OCI-LY7 (cell line): ENCODE measurements around the gene POLR2E. TPM values are rescaled to one million over a fixed set of nuclear protein-coding genes. Genes with fewer than 3 reads are reported as not detected.
"Not testable (repeated sequence)": the region's sequence is repeated elsewhere in the genome, so short reads cannot be mapped to it uniquely, and the experiment has no call there.

Source experiments
- BruUV-seq: library from RNA; stranded (reverse); fragments of 400-500 nt; replicated peaks from 2 replicates; lab custom pipeline; 2021; lab: Mats Ljungman, UMichigan
- CTCF ChIA-PET: fragments of 300-600 bp; sonication (Branson Sonifier 250); formaldehyde crosslinking; loops from one replicate; lab custom pipeline; 2022; ENCODE audit warnings: antibody characterized with exemption; ENCODE audit not compliant: unreplicated experiment; lab: Charles Lee
- POLR2A ChIA-PET: fragments of 300-600 bp; sonication (Branson Sonifier 250); formaldehyde crosslinking; loops from one replicate; lab custom pipeline; 2022; ENCODE audit warnings: antibody characterized with exemption; lab: Charles Lee
- DNase-seq: peaks from one replicate; pipeline ENCODE4 v3.0.0-alpha.2; 2015; ENCODE audit warnings: low spot score
- H2AFZ ChIP-seq: fragments of 200-600 bp; sonication (generic), shearing (Covaris generic); 2 replicates; pipeline ENCODE4 v1.6.1; 2014; ENCODE audit warnings: mild to moderate bottlenecking, antibody characterized with exemption, low read length, moderate library complexity
- H3K27ac ChIP-seq: fragments of 200-600 bp; sonication (generic); 2 replicates; pipeline ENCODE4 v1.5.1; 2014; ENCODE audit warnings: mixed run types, low read depth, mild to moderate bottlenecking, moderate library complexity, low read length, inconsistent platforms; ENCODE audit not compliant: poor library complexity, severe bottlenecking
- H3K36me3 ChIP-seq: fragments of 200-600 bp; sonication (generic); 2 replicates; pipeline ENCODE4 v1.6.1; 2014; ENCODE audit warnings: mild to moderate bottlenecking, antibody characterized with exemption, low read length, moderate library complexity, mixed read lengths; ENCODE audit not compliant: insufficient read depth
- H3K4me1 ChIP-seq: fragments of 200-600 bp; sonication (generic); 2 replicates; pipeline ENCODE4 v1.5.1; 2014; ENCODE audit warnings: mild to moderate bottlenecking, low read length; ENCODE audit not compliant: insufficient read depth, poor library complexity, severe bottlenecking
- H3K4me2 ChIP-seq: fragments of 200-600 bp; sonication (generic); 2 replicates; pipeline ENCODE4 v1.6.1; 2014; ENCODE audit warnings: mild to moderate bottlenecking, low read length
- H3K4me3 ChIP-seq: fragments of 200-600 bp; sonication (generic); 2 replicates; pipeline ENCODE4 v1.5.1; 2014; ENCODE audit warnings: mild to moderate bottlenecking, low read depth, low read length; ENCODE audit not compliant: poor library complexity, severe bottlenecking
- H3K79me2 ChIP-seq: fragments of 200-600 bp; sonication (generic); 2 replicates; pipeline ENCODE4 v1.6.1; 2016; ENCODE audit warnings: low read depth, mild to moderate bottlenecking, low read length, moderate library complexity, mixed read lengths; ENCODE audit not compliant: insufficient read depth
- H3K9me2 ChIP-seq: fragments of 200-600 bp; sonication (generic); 2 replicates; pipeline ENCODE4 v1.6.1; 2016; ENCODE audit warnings: mild to moderate bottlenecking, low read length, mixed read lengths; ENCODE audit not compliant: insufficient read depth
- H3K9me3 ChIP-seq: fragments of 200-600 bp; sonication (generic); 2 replicates; pipeline ENCODE4 v1.6.1; 2014; ENCODE audit warnings: mild to moderate bottlenecking, mixed run types, low read length, mixed read lengths
- H4K20me1 ChIP-seq: fragments of 200-600 bp; sonication (generic); 2 replicates; pipeline ENCODE4 v1.6.1; 2014; ENCODE audit warnings: mild to moderate bottlenecking, antibody characterized with exemption, low read length, moderate library complexity, mixed read lengths; ENCODE audit not compliant: insufficient read depth
- CTCF ChIP-seq: fragments of 200-600 bp; sonication (generic); conservative IDR thresholded peaks from 2 replicates; pipeline ENCODE4 v1.5.1; 2014; ENCODE audit warnings: mild to moderate bottlenecking, antibody characterized with exemption, low read length, moderate library complexity, mixed read lengths
- EZH2phosphoT487 ChIP-seq: fragments of 200-600 bp; sonication (generic); IDR thresholded peaks from 2 replicates; pipeline ENCODE4 v1.6.1; 2018; ENCODE audit warnings: low read depth, borderline replicate concordance, mild to moderate bottlenecking, mixed run types, antibody characterized with exemption, low read length, moderate library complexity, mixed read lengths
- intact Hi-C: fragments of 100-400 bp; cut with micrococcal nuclease; formaldehyde crosslinking; loops from one replicate; pipeline ENCODE4 v1.10.0; 2022; ENCODE audit not compliant: unreplicated experiment
- total RNA-seq, 2 experiments: library from RNA; depleted of rRNA in 1 of 2; stranded (reverse); fragments of >200 nt in 1 of 2; shearing (Covaris generic) in 1 of 2; gene quantifications; 2 replicates each; pipeline ENCODE4 v1.2.3, GENCODE V29; 2014 to 2022

The POLR2E gene
- total RNA-seq, 2 experiments from 2014 or later, result 153 to 193 TPM

GRCh38 chr19:1129535-1129934 is 34.4 kb upstream of the POLR2E start:
- H3K4me2 ChIP-seq, result no peak overlapping the region
- intact Hi-C loops, result no loop called here
- no peaks in the 10 kb centered on the region for H3K9me3 ChIP-seq
- TF ChIP-seq EZH2phosphoT487 (no peak), CTCF (no peak)
- no TSS peak for BruUV-seq
- no peak for DNase-seq
- POLR2A ChIA-PET, result no interaction called here
- H3K9me2 ChIP-seq, result no peaks in the 10 kb centered on the region
- peaks cover 21% of the 10 kb centered on the region; the same call in 1 of the 2 replicates for H3K36me3 ChIP-seq
- no peaks in the 10 kb centered on the region for H3K79me2 ChIP-seq
- peaks cover 34% of the 10 kb centered on the region for H3K4me1 ChIP-seq
- no peak overlapping the region for H2AFZ ChIP-seq
- CTCF ChIA-PET, result no interaction called here
- no peaks in the 10 kb centered on the region; the same call in 1 of the 2 replicates for H4K20me1 ChIP-seq
- no peak overlapping the region for H3K4me3 ChIP-seq
- no peak overlapping the region for H3K27ac ChIP-seq

GRCh38 chr19:1129084-1129483 is 33.9 kb upstream of the POLR2E start:
- POLR2A ChIA-PET, result interaction anchor here (0.6 to 0.7 kb wide), 2 partner anchors 74 to 219 kb away, joined by 4 read pairs; no protein-coding TSS in a partner anchor
- H3K27ac ChIP-seq, H2AFZ ChIP-seq, CTCF ChIA-PET, intact Hi-C loops, BruUV-seq, H3K9me2 ChIP-seq, DNase-seq, H4K20me1 ChIP-seq, H3K4me2 ChIP-seq, H3K79me2 ChIP-seq, H3K9me3 ChIP-seq, H3K4me3 ChIP-seq: not testable (repeated sequence)
- peaks cover 34% of the 10 kb centered on the region for H3K4me1 ChIP-seq
- TF ChIP-seq CTCF, result peak; percentile 31; the same call in 1 of the 2 replicates
- H3K36me3 ChIP-seq, result peaks cover 23% of the 10 kb centered on the region; the same call in 1 of the 2 replicates

GRCh38 chr19:1128106-1128505 is 32.9 kb upstream of the POLR2E start:
- BruUV-seq, result no TSS peak
- DNase-seq, result no peak
- no peaks in the 10 kb centered on the region for H3K9me2 ChIP-seq
- ChIA-PET POLR2A (interaction anchor here (0.6 to 0.7 kb wide), 2 partner anchors 75 to 220 kb away, joined by 4 read pairs; no protein-coding TSS in a partner anchor), CTCF (no interaction called here)
- no peak overlapping the region for H3K4me2 ChIP-seq
- H3K4me1 ChIP-seq, result peaks cover 27% of the 10 kb centered on the region
- no peak overlapping the region for H3K27ac ChIP-seq
- intact Hi-C loops, result no loop called here
- no peak overlapping the region for H2AFZ ChIP-seq
- no peak overlapping the region for H3K4me3 ChIP-seq
- H3K9me3 ChIP-seq, result no peaks in the 10 kb centered on the region
- H3K36me3 ChIP-seq, result peaks cover 33% of the 10 kb centered on the region; the same call in 1 of the 2 replicates
- no peaks in the 10 kb centered on the region; the same call in 1 of the 2 replicates for H4K20me1 ChIP-seq
- H3K79me2 ChIP-seq, result no peaks in the 10 kb centered on the region
- TF ChIP-seq EZH2phosphoT487, result no peak
- TF ChIP-seq CTCF, result no peak
